HG02588 (cell line): Measurements from ENCODE around the gene TIMM50.

Experiments used
- ATAC-seq: cut with Tn5 transposase; IDR thresholded peaks from one replicate; pipeline ENCODE4 v1.9.1; 2021; ENCODE audit warnings: mild to moderate bottlenecking, moderate library complexity; ENCODE audit not compliant: unreplicated experiment

Gene TIMM50

GRCh38 chr19:39498798-39499642 is 18.4 kb downstream of the TIMM50 start, which contains the start of gene DLL3:
Gene DLL3 (plus strand): TSS chr19:39498947. CDS start chr19:39498975, 28 bp downstream.
- ATAC-seq, result no peak

DNA sequence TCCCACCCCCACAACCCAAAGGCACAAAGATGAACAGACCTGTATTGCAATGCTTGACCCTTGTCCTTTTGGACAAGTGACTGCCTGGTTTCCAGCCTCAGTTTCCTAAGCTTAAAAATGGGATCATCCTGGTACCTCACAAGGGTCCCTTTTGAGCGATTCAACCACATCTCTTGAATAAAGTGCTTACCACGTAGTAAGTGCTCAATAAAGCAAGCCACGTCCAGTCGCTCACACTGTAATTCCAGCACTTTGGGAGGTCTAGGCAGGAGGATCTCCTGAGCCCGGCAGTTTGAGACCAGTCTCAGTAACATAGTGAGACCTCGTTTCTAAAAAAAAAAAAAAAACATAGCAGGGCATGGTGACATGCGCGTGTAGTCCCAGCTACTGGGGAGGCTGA is 19.3 kb downstream of the TIMM50 start:
- no peak for ATAC-seq

DNA sequence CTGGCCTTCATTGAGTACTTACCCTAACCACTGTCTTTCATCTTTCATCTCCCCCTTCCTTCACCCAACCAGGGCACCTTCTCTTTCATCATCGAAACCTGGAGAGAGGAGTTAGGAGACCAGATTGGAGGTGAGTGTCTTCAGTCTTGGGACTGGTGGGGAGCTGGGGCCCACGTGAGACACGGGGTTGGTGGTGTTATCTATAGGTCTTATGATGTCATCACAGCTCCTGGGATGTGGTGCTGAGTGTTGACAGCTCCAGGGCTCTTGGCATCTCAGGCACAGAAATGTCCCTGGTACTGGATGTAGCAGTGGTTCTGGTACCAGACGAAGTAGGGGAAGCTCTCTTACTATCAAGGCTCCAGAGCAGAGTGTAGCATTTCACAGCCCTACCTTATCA is 19.9 kb downstream of the TIMM50 start:
- ATAC-seq, result no peak

GRCh38 chr19:39501340-39501739 is 20.7 kb downstream of the TIMM50 start:
- no peak for ATAC-seq

GRCh38 chr19:39502640-39503417 is 22.2 kb downstream of the TIMM50 start:
- no peak for ATAC-seq

DNA sequence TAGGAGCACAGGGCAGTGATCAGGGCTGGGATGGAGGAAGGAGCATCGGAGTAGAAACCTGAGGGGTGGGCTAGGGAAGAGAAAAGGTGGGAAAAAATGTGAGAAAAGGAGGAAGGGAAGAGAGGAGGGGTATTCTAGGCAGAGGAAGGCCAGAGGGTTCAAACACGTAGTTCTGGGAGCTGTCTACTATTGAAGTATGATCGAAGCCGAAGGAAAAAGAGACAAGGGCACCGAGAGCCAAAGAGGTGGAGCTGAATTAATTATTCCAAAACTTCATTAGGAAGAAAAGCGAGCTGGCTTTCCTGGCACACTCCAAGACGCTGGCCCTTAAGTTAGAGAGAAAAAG is 25.9 kb downstream of the TIMM50 start:
- no peak for ATAC-seq

DNA sequence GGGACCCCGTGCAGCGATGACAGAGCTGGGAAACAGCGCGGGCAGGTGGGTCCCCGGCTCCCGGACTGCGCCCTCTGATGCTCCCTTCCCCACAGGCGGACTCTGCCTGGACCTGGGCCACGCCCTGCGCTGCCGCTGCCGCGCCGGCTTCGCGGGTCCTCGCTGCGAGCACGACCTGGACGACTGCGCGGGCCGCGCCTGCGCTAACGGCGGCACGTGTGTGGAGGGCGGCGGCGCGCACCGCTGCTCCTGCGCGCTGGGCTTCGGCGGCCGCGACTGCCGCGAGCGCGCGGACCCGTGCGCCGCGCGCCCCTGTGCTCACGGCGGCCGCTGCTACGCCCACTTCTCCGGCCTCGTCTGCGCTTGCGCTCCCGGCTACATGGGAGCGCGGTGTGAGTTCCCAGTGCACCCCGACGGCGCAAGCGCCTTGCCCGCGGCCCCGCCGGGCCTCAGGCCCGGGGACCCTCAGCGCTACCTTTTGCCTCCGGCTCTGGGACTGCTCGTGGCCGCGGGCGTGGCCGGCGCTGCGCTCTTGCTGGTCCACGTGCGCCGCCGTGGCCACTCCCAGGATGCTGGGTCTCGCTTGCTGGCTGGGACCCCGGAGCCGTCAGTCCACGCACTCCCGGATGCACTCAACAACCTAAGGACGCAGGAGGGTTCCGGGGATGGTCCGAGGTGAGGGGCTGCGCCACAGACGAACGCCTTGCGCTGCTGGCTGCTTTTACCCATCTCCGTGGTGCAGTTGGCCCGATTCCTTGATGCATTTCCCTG is 26.5 kb downstream of the TIMM50 start:
- ATAC-seq, result peak; percentile 51

- ATAC-seq, result no peak
Measured at GRCh38 chr19:39507715-39508364, 27.2 kb downstream of the TIMM50 start.

GRCh38 chr19:39508629-39509028 is 28.0 kb downstream of the TIMM50 start:
- no peak for ATAC-seq

GRCh38 chr19:39509233-39509632 is 28.6 kb downstream of the TIMM50 start:
- ATAC-seq, result no peak

- no peak for ATAC-seq
Measured at GRCh38 chr19:39512988-39513387, 32.4 kb downstream of the TIMM50 start.

DNA sequence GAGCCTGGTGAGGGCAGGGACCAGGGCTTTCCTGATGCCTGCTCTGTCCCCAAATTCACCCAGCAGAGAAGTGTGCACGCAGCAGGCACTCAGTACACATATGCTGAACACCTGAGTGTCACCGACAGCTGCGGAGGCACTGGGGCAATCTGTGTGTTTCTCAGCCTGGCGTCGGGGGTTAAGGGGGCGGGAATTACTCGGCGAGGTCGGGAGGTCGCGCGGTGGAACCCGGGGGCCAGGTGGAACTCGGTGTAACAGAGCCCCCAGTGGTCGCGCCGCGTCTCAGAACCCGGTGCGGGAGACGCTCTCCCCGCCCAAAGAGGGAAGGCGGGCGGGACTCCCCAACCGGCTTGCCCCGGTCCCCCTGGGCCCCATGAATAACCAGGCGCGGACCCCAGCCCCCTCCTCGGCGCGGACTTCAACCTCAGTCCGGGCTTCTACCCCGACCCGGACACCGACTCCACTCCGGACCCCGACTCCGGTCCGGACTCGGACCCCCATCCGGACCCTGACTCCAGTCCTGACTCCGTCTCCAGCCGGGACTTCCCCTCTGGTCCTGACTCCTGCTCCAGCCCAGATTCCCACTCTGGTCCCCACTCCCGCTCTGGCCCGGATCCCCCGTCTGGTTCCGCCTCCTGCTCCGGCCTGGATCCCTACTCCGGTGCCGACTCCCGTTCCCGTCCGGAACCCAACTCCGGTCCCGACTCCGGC is 34.4 kb downstream of the TIMM50 start, which contains the start of gene SELENOV:
Gene SELENOV, plus strand, starts transcription at position 300 of the 711 bp plus-strand sequence. Its CDS starts 74 bp downstream, at position 374.
- ATAC-seq, result no peak

- ATAC-seq, result no peak
Measured at GRCh38 chr19:39515551-39516191, 35.0 kb downstream of the TIMM50 start.

GRCh38 chr19:39516270-39516669 is 35.6 kb downstream of the TIMM50 start:
- ATAC-seq, result no peak

- ATAC-seq, result no peak
Measured at GRCh38 chr19:39517432-39517831, 36.8 kb downstream of the TIMM50 start.

DNA sequence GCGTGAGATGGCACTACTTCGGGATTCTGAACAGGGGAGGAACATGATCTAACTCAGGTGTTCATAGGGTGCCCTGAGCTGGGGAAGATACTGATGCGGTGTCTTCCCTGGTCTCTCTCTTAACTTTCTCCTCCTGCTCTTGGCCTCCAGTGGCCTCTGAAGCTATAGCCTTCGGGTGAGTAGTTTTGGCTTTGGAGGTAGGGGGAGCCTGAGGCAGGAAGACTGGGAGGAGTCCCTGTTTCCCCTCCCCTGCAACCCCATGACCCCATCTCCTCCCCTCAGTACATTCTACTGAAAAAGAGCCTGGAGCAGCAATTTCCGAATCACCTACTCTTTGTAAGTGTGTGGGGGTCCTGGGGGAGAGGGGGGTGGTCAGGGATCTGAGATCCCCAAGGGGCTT is 37.8 kb downstream of the TIMM50 start:
- ATAC-seq, result no peak

GRCh38 chr19:39518975-39519374 is 38.3 kb downstream of the TIMM50 start:
- ATAC-seq, result no peak

GRCh38 chr19:39520541-39521484 is 40.2 kb downstream of the TIMM50 start:
- ATAC-seq, result no peak
